DND-41 (cell line): ENCODE results near the gene NOC3L.

ENCODE experiments used
- EZH2 ChIP-seq: IDR thresholded peaks from 3 replicates; pipeline ENCODE4 v1.6.1; 2012; ENCODE audit warnings: borderline replicate concordance, low read depth, mild to moderate bottlenecking, moderate library complexity, low read length, inconsistent platforms; ENCODE audit not compliant: severe bottlenecking
- TF ChIP-seq, protein P1 (sequence below): IDR thresholded peaks from 2 replicates; pipeline ENCODE4 v1.5.1; 2012; ENCODE audit warnings: borderline replicate concordance, low read length, moderate library complexity, mild to moderate bottlenecking; ENCODE audit not compliant: poor library complexity, severe bottlenecking; ENCODE audit errors: extremely low read depth

DNA sequence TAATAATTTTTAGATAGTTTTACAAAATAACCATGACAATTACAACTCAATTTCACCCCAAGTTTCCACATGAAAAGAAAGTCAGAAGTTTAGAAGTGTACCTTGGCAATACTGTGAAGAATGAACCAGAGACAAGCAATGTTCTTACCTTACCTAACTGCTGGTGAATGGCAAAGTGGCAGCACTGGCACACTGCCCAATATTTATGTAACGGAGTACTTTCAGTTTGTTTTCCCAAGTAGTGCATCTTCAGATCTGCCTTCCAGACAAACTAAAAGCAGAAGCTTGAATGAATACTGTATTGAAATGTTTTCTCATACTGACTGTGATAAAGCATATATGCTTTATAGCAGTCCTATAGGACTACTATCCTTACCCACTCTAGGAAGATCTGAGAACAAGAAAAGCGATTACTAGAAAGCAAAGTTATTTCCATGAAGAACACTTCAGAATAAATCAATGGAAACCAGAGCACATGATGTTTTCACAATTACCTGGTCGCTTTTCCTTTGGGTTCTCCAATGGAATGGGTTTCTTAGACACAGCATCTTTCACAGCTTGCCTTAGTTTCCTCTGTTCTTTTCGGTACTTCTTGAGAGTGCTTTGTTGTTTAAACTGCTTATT is 1.5 kb downstream of the NOC3L start:
- TF ChIP-seq, protein P1, sequence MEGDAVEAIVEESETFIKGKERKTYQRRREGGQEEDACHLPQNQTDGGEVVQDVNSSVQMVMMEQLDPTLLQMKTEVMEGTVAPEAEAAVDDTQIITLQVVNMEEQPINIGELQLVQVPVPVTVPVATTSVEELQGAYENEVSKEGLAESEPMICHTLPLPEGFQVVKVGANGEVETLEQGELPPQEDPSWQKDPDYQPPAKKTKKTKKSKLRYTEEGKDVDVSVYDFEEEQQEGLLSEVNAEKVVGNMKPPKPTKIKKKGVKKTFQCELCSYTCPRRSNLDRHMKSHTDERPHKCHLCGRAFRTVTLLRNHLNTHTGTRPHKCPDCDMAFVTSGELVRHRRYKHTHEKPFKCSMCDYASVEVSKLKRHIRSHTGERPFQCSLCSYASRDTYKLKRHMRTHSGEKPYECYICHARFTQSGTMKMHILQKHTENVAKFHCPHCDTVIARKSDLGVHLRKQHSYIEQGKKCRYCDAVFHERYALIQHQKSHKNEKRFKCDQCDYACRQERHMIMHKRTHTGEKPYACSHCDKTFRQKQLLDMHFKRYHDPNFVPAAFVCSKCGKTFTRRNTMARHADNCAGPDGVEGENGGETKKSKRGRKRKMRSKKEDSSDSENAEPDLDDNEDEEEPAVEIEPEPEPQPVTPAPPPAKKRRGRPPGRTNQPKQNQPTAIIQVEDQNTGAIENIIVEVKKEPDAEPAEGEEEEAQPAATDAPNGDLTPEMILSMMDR, result no peak
- TF ChIP-seq EZH2, result no peak
